Stimulated activated CD4-positive, alpha-beta T cell treated with anti-CD3 and anti-CD28 coated beads, TNF-alpha, amount 100 ng/mL, for 1 hour (primary cell): ENCODE data around the gene TRPM6.
A peak's percentile ranks its signal among the peaks of the same experiment; 100 is the strongest.
"Not testable (repeated sequence)": the region's sequence is repeated elsewhere in the genome, so short reads cannot be mapped to it uniquely, and the experiment has no call there.

Experiments
- DNase-seq, 3 donors: peaks; one replicate each; pipeline ENCODE4 v3.0.0-alpha.2; 2020; ENCODE audit warnings: low read depth in 3 of 3, low spot score in 1 of 3

The TRPM6 gene

DNA sequence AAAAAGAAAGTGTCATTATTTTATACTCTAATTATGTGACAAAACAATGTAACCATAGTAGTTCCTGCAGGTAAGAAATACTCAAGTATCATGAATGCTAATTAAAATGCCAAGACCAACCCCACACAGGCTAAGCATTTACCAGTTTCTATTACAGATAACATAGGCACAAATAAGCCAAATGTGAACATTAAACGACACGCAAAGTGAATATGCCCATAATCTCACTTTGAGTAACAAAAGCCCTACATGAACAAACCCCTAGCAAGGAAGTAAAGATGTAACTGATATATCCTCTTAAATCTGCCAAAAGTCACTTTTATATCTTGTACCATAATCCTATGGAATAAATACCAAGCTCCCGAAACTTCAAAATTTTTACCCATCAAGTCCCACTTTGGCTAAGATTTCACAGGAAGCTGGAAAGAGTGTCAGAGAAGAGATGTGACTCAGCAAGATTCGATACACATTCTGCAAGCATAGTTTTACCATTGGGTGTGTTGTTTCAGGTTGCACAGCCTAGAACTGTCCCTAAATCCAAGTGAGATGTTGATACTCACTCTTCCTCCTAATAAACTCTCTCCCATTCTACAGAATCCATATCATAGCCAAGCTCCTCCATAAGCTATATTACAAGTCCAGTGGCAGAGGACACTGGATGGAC, 28.8 kb downstream of the TRPM6 start:
- DNase-seq = no peak

DNA sequence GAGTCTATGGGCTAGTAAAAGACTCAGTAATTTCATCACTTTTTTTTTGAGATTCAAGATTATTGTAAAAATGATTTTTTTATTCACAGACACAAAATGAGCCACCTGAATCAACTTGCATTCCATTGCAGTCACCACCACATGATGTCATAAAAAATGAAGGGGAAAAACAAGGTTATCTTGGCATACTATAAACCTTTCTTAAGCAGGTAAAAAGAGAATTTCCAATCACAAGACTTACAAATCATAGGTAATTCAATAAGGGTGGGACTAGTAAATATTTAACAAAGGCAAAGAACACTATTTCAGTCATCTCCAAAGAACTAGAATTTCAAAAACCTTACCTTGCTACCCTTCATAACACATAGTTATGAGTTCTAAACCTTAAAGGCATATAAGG, 30.7 kb downstream of the TRPM6 start:
- no peak for DNase-seq

DNA sequence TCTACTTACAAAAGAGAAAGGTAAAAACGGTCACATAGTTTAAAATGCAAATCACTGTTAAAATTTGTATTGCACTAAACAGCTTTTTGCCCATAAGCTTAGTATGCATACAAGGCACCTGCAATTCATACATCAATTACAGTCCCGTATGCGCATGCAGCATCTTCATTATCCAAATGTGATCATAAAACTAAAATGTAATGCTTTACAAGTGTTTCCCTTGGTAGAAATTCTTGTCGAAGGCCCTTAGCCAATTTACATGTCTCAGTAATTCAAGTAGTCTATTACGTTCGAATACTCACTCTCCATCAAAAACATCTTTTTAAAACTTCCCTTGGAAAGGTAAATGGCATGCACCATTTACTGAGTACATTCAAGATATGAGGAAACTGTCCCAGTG, 32.6 kb downstream of the TRPM6 start:
- no peak for DNase-seq

DNA sequence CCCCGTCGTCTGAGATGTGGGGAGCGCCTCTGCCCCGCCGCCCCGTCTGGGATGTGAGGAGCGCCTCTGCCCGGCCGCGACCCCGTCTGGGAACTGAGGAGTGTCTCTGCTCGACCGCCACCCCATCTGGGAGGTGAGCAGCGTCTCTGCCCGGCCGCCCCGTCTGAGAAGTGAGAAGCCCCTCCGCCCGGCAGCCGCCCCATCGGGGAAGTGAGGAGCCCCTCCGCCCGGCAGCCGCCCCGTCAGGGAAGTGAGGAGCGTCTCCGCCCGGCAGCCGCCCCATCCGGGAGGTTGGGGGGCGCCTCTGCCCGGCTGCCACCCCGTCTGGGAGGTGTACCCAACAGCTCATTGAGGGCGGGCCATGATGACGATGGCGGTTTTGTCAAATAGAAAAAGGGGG, 34.7 kb downstream of the TRPM6 start:
- DNase-seq = not testable (repeated sequence)

DNA sequence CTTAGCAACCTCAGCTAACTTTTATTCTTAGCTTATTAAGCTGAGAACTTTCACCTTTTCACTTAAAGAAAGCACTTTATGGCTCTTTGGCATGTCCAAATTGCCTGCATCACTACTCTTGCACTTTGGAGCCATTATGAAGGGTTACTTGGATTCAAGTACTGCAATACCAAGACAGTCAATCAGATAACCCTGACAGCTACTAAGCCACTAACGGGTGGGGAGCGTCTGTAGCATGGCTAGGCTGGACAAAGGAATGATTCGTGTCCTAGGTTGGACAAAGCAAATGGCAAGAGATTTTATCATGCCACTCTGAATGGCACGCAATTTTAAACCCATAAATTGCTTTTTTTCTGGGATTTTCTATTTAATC, 39.6 kb downstream of the TRPM6 start:
- DNase-seq = no peak

DNA sequence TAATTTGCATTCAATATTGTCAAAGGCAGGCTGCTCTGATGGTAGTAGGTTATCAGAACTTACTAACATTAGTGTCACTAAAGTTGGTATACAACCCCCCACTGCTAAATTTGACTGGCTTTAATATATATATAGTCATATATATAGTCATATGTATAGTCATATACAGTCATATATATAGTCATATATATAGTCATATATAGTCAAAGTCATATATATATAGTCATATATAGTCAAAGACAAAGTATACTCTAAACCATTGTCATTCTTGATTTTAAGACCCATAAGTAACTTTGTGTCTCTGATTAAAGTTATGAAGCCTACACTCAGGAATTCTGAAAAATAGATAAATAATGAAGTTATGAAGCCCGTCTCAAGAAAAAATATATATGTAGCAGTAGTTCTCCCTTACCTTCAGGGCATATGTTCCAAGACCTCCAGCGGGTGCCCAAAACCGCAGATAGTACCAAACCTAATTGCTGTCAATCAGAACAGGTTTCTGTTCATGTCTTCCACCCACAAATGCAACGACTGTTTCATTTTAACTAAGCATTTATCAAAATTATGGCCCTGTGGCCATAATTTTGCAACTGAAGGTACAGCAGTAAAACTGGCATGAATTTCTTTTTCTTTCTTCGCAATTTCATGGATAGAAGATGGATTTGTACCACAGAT, 40.1 kb downstream of the TRPM6 start:
- DNase-seq = no peak

DNA sequence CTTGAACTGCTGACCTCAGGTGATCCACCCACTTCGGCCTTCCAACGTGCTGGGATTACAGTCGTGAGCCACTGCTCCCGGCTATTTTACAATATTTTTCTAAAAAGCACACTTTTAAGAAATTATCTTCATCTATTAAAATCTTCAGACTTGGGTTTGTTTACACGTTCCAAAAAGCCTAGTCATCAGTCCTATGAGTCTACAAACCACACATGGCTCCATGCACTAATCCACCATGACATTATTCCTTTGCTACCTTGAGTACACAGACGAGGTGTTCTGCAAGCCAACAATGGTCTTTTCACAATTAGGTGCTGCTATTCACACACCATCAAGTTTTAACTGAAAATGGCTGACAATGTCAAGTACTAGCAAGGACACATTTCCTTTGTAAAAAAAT, 41.0 kb downstream of the TRPM6 start:
- DNase-seq = no peak

DNA sequence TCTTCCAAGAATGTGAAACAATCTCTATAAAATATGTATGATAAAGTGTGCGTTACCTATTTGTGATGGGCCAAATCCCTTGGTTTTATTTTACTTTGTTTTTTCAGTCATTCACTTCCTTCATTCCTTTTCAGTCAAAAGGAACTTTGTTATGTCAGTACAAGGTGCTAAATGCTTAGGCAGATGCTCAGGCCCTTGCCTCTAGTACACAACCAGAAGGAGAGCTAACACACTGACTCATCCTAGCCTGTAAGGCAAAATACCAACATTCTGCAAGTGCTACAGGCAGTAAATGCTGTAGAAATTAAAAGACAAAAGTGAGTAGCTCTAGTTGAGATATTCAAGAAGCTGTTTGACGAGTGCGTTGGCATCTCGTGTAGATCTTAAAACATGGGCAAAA, 49.4 kb downstream of the TRPM6 start:
- DNase-seq = no peak

DNA sequence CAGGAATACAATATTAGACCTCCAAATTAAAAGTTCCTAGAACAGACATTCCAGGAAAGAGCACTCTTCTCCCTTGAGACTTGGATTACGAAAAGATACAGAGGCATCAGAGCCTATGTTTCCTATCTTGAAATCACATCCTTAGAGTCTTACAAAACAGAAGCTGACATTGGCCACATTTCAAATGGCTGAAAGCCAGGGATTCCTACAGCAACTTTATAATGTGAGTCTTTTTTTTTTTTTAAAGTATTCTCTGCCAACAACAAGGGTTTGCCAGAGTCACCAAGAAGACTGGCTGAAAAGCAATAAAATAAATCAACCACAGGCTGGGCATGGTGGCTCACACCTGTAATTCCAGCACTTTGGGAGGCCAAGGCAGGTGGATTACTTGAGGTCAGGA, 63.1 kb downstream of the TRPM6 start:
- no peak for DNase-seq

DNA sequence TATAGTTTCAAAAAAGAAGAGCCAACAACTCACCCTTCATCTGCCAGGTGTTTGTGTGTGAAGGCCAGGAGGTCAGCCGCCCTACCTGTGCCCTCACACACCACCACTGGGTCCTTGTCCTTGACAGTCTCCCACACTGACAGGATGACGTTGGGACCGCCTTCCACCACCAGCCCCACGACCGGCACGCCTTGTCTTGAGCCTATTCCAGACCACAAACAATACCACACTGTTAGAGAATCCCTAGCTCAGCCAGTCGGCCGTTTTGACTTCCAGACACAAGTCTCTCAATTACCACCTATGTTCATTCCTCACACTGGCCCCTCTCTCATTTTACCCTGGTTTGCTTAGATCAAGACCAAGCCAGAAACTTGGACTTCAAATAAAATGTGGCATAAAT, 66.1 kb downstream of the TRPM6 start:
- DNase-seq = no peak

DNA sequence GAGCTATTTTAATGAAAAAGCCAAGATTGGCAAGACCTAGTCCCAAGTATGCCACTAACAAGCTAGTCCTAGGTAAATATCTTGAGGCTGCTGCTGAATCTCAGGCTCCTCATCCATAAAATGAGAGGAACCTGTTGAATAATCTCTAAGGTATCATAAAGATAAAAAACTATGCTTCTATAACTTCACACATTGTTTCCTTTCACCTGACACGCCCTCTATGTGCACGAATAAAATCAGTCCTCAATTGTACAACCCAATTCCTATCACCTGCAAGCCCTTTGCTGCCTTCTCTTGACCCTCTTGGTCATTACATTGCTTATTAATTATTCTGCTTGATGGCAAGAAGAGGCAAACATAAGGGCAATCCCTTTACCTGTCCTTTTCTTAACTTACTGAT, 69.9 kb downstream of the TRPM6 start:
- no peak for DNase-seq

DNA sequence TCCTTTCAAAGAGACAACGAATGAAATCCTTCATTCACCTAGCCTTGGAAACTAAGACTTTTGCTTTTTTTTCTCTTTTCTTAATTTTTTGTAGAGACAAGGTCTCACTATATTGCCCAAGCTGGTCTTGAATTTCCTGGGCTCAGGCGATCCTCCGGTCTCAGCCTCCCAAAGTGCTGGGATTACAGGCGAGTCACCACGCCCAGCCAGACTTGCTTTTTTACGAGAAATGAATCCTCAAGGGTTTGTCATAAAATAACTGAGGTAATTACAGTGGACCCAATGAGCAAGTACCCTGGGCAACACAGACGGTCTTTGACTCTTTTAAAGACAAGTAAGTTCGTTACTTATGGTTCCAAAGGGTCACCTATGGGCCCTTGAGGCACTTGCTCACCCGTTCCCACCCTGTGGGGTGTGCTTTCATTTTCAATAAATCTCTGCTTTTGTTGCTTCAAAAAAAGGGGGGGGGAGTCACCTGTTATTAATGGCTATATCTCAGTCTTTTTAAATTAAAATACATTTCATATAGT, 70.4 kb downstream of the TRPM6 start:
- DNase-seq = no peak

DNA sequence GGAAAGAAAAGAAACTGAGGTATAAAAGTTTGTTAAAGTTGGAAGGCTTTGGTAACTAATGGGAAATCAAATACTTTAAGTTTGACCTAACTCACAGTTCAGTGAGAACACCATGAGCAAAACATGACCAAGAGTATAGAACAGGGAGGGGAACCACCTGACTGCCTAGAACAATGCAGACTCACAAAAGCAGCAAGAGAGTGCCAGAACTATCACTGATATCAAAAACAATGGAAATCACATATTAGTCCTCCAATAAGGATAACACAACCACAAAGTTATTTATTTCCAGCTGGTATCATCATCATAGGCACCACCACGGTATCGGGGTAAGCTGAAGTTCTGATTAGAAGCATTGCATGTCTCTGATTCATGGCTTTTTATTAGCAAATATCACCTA, 77.5 kb downstream of the TRPM6 start:
- no peak for DNase-seq

DNA sequence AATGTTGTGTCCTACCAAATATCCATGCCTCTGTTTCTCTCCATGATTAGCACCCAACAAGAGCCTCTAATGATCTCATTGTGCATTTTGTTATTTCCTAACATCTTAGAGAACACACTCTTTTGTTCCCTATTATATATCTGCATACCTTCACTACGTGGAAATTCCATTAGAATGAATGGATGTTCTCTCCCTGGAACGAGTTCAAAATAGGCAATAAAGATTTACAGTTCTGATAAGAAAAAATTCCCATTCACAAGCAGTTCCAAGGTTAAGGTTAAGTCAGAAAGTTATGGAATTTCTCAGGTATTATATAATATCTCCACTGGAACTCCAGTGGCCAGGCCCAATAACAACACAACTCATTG, 83.7 kb downstream of the TRPM6 start:
- DNase-seq = no peak

DNA sequence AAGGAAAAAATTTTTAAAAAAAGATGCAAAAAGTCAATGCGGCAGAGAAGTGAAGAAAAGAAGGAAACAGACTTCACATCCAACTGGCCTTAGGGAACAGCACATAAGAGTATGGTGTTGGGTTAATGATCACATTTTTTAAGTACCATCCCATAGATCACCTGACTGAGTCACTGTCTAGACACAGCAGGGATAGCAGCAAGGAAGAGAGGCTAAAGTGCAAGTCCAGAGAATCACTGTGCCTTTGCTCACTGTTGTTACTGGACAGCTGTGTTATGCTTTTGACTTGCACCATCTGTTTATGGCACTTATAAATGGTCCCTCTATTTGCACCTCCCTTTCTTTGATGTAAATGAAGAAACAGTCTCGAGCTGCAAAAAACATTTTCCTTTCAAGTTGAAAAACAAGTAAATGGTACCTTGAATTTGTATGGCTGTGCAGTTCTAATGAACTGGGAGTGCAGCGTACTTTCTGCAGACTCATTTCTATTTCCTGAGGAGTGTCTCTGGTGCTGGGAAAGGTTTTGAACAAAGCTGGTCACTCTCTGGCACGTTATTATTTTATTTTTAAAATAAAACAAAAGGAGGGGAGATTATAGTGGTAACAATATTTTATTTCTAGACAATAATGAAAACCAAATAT, 84.2 kb downstream of the TRPM6 start:
- no peak for DNase-seq

DNA sequence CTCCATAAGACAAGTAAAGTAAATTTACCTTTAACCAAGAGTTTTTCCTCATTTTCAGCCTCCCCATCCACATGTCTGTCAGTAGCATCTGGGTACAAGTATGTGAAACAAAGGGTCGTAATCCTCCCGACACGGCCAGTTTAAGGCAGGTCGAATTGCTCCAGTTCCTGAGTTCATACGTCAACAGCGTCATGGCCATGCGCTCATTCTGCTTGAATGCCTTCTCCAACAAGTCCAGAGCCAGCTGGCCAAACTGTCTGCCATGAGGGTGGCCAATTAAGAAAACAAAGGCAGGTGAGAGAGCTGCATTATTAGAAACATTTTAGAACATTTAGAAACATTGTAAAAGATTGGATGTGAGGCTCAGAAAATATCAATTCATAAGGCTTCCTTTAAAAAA, 87.5 kb downstream of the TRPM6 start:
- no peak for DNase-seq

DNA sequence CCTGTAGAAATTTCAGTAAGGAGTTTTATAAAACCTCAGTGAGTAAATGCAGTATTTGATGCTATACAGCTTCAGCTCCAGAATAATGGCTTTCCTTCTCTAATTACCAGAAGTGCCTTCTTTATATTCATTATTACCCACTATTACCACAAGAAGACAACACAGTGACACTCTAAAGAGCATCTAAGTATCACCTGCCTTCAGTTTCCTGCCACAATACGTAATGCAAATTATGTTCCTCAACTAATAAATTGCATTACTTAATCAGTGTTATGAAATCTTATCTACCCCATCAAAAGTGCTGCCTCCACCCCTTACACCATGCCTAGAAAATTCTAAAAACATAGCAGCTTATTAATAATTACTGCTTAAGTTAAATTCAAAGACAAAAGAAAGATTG, 91.9 kb downstream of the TRPM6 start:
- DNase-seq = no peak

DNA sequence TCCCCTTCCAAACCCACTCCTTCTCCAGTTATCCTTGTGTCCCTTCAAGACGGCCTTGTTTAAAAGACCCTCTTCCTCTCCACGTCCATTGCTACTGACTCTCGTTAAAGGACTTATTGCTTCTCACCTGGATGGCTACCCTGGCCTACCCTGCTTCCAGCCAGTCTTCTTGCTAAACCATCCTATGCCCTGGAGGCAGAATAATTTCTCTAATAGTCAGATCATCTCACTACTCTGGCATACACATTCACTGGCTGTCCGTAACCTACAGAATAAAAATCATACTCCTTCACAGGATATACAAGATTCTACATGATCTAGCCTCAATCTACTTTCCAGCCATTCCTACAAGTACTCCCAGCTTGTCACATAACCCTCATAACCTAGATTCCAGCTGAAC, 92.6 kb downstream of the TRPM6 start:
- no peak for DNase-seq

DNA sequence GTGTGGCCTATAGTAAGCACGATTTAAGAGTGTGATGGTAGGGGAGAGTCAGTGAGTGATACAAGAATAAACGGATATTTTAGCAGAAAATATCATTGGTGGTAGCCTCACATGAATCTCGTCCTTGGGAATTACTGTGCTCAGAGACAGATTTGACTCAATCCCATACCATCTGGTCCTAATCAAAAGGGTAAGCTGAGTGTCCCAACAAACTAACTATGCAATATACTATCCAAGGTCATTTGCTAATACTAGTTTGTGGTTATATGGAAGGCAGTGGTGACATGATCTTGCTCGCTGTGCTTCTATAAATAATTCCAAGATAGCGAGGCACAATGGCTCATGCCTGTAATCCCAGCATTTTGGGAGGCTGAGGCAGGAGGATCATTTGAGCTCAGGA, 103.2 kb downstream of the TRPM6 start:
- no peak for DNase-seq

DNA sequence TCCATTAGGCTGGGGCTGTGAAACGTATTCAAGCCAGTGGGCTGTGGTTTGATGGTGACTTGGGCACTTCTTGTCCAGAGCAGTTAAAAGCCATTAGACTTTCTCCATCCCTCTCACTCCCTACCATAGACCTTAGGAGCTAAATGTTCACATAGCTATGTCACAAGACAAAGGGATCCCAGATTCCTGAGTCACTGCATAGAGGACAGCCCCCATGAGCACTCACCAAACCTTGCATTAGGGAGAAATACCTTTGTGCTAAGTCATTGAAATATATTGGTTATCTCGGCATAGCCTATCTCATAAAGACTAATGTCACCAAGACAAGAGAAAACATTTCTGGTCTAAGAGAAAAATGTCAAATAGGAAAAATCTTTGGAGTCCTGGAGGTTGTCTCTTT, 104.3 kb downstream of the TRPM6 start:
- no peak for DNase-seq

DNA sequence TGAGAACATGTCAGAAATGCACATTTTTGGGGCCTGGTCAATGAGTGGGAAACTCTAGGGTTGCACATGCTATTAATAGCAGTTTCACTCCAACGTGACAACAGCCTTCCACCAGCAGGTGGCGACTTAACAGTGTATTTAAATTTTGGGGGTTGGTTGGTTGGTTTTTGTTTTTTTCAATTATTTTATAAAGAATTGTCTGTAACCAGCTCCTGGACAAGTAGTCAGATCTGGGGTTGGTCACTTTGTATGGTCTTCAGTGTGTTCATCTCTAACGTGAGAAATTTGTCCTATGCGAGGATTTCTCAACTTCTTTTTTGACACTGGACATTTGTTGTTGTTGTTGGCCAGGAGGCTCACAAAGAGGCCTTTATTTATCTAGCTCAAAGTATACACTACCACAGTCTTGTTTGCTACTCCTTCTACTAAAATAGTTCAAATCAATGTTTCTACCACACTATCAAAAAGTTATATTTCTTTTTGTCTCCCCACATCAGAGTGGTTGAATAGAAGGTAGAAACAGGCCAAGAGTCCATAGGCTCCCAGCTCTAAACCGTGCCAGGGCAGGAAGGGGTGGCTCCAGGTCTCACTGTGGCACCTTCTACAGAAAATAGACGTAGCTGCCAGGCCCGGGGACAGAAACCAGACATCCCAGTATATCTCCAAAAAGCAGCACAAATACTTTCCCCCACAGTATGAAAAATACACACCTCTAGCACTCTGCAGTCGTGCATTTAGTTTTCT, 110.4 kb downstream of the TRPM6 start:
- peak; percentile 25 to 37 (median 25) for DNase-seq

DNA sequence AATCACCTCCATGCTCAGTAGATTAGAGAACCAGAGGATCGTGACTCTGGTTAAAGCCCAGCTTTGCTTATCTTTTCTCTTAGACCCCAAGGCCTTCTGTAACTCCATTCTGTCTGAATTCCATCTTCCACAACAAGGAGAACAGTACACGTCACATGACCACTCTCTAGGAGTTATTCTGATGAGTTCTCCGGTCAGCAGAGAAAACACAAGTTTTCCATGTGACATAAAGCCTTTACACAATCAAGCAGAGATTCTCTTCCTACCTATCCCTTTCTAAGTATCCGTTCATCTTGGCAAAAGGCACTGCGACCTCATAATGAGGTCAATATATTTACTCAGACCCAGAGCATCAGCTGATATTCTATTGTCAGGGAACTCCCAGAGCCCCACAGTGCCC, 112.3 kb downstream of the TRPM6 start:
- no peak for DNase-seq
